GM12865 (cell line): ENCODE results near the gene EPB41L2.

Experiments used
- DNase-seq: peaks from one replicate; pipeline ENCODE4 v3.0.0; 2010; ENCODE audit warnings: low read depth
- H3K4me3 ChIP-seq: 2 replicates; pipeline ENCODE4 v1.5.1; 2011; ENCODE audit warnings: mild to moderate bottlenecking, low read depth, low read length, control low read depth
- TF ChIP-seq, protein P1 (sequence below): IDR thresholded peaks from 2 replicates; pipeline ENCODE4 v1.5.1; 2011; ENCODE audit warnings: low read length, control low read depth, low read depth, inconsistent platforms; ENCODE audit not compliant: insufficient read depth; ENCODE audit errors: missing control alignments

Gene EPB41L2

DNA sequence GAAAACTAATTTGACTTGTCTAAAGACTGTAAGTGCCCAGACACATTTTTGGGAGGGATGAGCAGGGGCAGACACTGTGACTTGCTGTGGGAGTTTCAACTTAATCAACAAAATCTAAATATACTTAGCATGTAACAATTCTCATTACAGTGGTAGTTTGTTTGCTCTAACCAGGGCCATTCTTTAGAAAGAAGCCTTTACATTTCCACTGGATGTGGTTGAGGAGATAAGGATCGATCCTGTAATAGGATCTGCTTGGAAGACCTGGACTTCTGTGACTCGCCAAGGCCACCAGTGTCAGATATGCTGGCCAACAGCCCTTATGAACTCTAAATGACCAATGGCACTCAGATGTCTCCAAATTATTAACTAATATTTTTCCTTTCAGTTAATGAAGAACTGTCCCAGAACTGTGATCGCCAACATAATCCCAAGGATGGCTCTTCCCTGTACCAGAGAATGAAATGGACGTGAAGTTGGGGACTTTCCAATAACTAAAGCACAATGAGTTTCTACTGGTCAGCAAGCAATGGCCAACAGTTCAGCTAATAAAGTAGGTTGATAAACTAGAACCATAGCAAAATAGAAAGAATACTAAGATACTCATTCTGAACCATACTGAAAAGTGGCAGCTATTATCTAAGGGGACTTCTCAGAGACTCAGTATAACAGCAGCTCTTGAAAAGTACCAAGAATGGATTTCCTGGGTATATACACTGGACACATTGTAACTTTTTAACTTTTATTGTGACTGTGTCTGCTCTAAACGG is 228.4 kb downstream of the EPB41L2 start:
- H3K4me3 ChIP-seq, result no peak overlapping the region
- no peak for DNase-seq
- TF ChIP-seq, protein P1, sequence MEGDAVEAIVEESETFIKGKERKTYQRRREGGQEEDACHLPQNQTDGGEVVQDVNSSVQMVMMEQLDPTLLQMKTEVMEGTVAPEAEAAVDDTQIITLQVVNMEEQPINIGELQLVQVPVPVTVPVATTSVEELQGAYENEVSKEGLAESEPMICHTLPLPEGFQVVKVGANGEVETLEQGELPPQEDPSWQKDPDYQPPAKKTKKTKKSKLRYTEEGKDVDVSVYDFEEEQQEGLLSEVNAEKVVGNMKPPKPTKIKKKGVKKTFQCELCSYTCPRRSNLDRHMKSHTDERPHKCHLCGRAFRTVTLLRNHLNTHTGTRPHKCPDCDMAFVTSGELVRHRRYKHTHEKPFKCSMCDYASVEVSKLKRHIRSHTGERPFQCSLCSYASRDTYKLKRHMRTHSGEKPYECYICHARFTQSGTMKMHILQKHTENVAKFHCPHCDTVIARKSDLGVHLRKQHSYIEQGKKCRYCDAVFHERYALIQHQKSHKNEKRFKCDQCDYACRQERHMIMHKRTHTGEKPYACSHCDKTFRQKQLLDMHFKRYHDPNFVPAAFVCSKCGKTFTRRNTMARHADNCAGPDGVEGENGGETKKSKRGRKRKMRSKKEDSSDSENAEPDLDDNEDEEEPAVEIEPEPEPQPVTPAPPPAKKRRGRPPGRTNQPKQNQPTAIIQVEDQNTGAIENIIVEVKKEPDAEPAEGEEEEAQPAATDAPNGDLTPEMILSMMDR, result no peak

DNA sequence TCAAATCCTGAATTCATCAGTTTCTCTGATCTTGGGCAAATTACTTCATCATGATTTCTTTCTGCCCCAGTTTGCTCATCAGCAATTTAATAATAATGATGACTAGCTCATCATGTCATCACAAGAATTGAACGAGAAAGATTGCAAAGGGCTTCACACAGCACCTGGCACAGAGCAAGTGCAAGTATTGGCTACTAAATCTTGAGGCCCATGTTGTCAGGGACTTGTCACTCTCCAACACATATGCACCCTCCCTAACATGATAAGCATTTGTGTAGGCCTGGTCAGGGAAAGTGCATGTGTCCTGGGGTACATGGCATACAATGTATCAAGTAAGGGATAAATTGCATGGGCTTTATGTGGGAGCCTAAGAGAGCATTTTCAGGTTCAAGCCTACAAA is 229.5 kb downstream of the EPB41L2 start:
- TF ChIP-seq, protein P1, result no peak
- no peak overlapping the region for H3K4me3 ChIP-seq
- no peak for DNase-seq

DNA sequence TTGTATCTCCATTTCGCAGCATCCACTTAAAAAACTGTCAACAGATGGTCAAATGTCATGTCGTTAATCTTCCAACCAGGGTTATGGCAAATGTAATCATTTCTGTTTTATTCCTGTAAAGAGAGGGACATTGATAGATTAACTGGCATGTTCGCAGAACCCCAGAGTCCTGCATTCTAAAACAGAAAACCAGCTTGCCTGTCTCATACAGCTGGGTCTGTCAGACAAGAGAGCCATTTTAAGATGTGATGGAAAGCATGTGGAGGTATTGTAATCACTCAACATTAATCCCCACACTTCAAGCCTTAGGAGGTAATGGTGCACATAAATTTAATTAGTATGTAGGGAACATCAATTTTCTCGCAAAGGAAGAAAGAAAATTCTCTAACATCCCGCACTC is 231.4 kb downstream of the EPB41L2 start:
- no peak for DNase-seq
- TF ChIP-seq, protein P1, result no peak

DNA sequence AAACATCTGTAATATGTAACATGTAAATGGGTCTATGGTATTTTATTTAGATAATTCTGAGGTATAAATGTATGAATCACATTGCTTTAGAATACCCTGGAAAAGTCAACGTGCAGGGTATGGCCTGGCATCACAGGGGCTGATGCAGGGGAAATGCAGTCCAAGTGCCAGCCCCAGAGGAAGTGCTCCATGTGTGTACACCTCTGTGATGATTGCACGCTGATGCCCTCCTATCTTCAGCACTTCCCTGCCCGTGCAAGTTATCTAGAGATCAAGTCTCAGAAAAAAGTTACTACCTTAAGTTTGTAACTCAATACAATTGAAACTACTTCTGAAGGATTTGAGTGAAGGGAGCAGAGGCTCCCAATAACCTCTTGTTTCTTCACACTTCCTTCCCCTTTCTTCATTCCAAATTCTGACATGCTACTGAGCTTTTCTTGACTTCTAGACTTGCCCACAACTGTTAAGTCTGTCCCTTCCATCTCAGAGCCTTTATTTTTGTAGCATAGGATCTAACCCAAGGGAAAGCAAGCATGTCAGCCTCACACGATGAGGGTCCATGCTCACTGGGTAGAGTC is 233.6 kb downstream of the EPB41L2 start:
- no peak for DNase-seq
- TF ChIP-seq, protein P1, result no peak

More for the DNA sequence above, 231.4 kb downstream of the EPB41L2 start:
- no peak overlapping the region for H3K4me3 ChIP-seq

DNA sequence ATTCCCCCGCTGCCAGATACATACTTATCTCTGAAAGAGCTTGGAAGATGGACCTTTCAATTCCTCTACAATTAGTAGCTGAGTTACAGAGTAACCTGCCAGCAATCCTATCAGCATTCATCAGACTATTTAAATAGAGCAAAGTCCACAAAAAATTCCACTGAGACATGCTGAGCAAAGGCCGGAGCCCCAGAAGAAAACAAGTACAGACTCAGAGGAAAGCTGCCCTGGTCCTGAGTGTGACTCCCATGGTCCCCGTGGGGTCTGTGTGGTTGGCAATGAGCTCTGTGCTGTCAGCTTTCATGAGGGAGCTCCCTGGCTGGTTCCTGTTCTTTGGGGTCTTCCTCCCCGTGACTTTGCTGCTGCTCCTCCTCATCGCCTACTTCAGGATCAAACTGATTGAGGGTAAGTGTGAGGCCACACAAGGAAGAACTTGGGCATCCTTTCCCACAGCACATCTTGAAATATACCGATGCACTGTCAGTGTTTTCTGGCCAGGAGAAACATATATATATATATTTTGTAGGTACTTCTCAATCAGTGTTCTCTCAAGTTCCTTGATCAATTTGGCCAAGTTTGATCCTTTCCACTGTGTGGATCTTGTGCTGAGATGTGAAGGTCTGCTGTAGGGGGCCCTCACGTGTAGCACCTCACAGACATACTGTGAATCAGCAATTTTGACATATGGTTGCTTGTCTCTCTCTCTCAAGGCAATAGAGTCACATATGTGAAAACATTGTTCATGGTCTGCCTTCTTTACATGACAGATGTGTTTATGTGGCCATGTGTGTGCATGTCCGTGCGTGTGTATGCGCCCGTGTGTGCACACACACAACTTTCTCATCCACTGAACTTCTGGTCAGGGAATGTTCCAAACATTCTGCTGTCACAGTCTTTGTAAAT is 235.5 kb downstream of the EPB41L2 start, which contains the start of gene SMLR1:
SMLR1 (plus strand) TSS at position 160 of the 903 bp plus-strand sequence; CDS start at position 168, 8 bp downstream.
- H3K4me3 ChIP-seq, result no peak within 1 kb of the TSS
- DNase-seq, result no peak
- TF ChIP-seq, protein P1, result no peak

More for the DNA sequence above, 233.6 kb downstream of the EPB41L2 start:
- H3K4me3 ChIP-seq, result no peak overlapping the region

DNA sequence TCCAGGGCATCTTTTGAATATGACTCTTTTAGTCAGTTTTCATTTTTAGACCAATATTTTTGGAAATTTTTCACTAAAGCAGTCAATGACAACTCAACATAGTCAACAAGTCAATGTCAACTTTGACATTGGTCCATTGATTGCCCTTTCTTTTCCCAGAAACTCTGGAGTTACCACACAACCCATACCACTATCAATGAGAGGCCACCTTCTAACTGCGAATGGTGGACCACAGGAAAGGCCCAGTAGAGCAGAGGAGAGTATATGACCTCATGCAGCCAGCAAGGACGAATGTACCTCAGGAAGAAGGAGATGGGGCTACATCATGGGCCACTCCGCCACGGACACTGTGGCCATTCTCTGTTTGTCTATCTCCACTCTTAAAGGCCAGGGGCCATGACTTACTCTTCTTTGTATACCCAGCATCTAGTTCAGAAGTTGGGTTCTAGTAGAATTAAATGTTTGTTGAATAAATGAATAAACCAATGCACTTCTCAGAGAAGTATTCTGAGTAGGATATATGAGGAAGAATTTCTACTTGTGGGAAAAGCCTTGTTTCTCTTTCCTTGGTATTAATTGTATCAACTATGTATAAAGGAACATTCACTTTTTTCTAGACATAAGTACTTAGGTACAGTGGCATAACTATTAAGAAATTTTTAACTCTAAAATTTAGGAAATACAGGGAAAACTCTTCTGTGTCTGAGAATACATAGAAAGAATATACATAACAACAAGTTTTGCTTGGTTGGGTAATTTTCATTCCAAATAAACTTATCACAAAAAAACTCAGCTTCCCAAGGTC is 236.4 kb downstream of the EPB41L2 start:
- TF ChIP-seq, protein P1, result no peak
- no peak for DNase-seq
- no peak overlapping the region for H3K4me3 ChIP-seq
